H1 (cell line): ENCODE results near the gene NBAS. TPM values are rescaled to one million over a fixed set of nuclear protein-coding genes. Genes with fewer than 3 reads are reported as not detected.

Source experiments
- CBX5 ChIP-seq: fragments of 300-800, 300-1000 bp; sonication (generic); IDR thresholded peaks from 2 replicates; pipeline ENCODE4 v1.7.1; 2016; ENCODE audit warnings: antibody characterized with exemption, low read length, low read depth
- CHD7 ChIP-seq: fragments of 300-600 bp; sonication (generic); IDR thresholded peaks from 2 replicates; pipeline ENCODE4 v1.7.1; 2012; ENCODE audit warnings: low read length, moderate library complexity, mild to moderate bottlenecking, inconsistent platforms; ENCODE audit not compliant: insufficient replicate concordance
- EP300 ChIP-seq, 2 experiments: IDR thresholded peaks; 1 replicate in 1 of 2; 2 replicates in 1 of 2; pipeline ENCODE4 v1.6.1; 2011 to 2012; ENCODE audit warnings: low read depth in 2 of 2, low read length in 2 of 2, mild to moderate bottlenecking in 2 of 2, borderline replicate concordance in 1 of 2, inconsistent platforms in 1 of 2, moderate library complexity in 1 of 2
- JUN ChIP-seq: IDR thresholded peaks from 2 replicates; pipeline ENCODE4 v1.6.1; 2011; ENCODE audit warnings: low read depth, mild to moderate bottlenecking, improper control_type of control experiment, low read length
- SIX5 ChIP-seq: IDR thresholded peaks from 2 replicates; pipeline ENCODE4 v1.6.1; 2011; ENCODE audit warnings: mild to moderate bottlenecking, low read depth, low read length
- TAF1 ChIP-seq: IDR thresholded peaks from 2 replicates; pipeline ENCODE4 v1.6.1; 2011; ENCODE audit warnings: mild to moderate bottlenecking, low read depth, low read length
- TAF7 ChIP-seq: optimal IDR thresholded peaks from 2 replicates; pipeline ENCODE3; 2011; ENCODE audit warnings: low read depth, mild to moderate bottlenecking, inconsistent platforms, low read length, moderate library complexity, borderline replicate concordance
- TEAD4 ChIP-seq: IDR thresholded peaks from 2 replicates; pipeline ENCODE4 v1.6.1; 2012; ENCODE audit warnings: low read depth, low read length, inconsistent platforms, mixed read lengths
- polyA plus RNA-seq, 7 experiments: library from polyadenylated mRNA; depleted of rRNA in 3 of 7; stranded (reverse) in 5 of 7; unstranded in 2 of 7; fragments of >200 nt in 5 of 7; fragments of 200-250 nt in 2 of 7; gene quantifications; 1 replicate in 5 of 7; 2 replicates in 1 of 7; 4 replicates in 1 of 7; pipeline versions ENCODE4 v1.2.1 to v1.2.3, GENCODE V29; 2011 to 2013; ENCODE audit warnings: missing spikeins in 2 of 7, mixed read lengths in 2 of 7
- total RNA-seq: library from RNA; stranded (reverse); fragmentation: NEBNext Ultra II Directional; extraction: Animal tissue kit (Norgen Biotek cat#: 25700); gene quantifications from 2 replicates; pipeline ENCODE4 v1.2.1, GENCODE V29; 2021

NBAS gene
- total and polyA plus RNA-seq, 2 of the 8 experiments (the other 6 are each of a cell fraction or from before 2014, with no cell fraction given), result 19.6 to 34.8 TPM

DNA sequence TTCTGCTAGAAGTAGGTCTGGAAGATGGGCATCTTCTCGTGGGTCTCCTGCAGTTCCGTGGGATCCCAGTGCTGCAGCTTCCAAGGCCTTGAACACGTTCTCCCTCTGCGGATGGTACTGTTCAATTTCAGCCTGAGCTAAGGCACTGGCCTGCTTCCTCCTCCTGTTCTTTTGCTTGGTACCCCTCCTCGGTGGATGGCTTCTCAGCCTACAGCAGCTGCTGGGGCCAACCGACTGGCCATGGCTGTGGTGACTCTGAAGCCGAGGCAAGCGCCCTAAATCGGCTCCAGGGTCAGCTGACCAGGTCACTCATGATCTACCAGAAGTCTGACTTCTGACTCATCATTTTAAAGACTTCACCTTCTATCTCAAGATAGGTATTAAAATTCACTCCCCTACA, 150.2 kb downstream of the NBAS start (continued):
- no peak for TF ChIP-seq CHD7
- TF ChIP-seq JUN, result no peak
- no peak for TF ChIP-seq TAF7
- TF ChIP-seq TEAD4, result no peak
- TF ChIP-seq SIX5, result no peak
- no peak for TF ChIP-seq TAF1
- no peak for TF ChIP-seq CBX5
- no peak for TF ChIP-seq EP300 (IDR thresholded peaks at IDR 0.05; ENCODE audit: borderline replicate concordance in 1 of 2, low read depth in 2 of 2, low read length in 2 of 2)
